ENCODE data around the gene KIF19. TPM values are rescaled to one million over a fixed set of nuclear protein-coding genes. Genes with fewer than 3 reads are reported as not detected.

Gene KIF19
- total and polyA plus RNA-seq, 2 donors (not counting 1 experiment from before 2014, with no cell fraction given), result not detected

DNA sequence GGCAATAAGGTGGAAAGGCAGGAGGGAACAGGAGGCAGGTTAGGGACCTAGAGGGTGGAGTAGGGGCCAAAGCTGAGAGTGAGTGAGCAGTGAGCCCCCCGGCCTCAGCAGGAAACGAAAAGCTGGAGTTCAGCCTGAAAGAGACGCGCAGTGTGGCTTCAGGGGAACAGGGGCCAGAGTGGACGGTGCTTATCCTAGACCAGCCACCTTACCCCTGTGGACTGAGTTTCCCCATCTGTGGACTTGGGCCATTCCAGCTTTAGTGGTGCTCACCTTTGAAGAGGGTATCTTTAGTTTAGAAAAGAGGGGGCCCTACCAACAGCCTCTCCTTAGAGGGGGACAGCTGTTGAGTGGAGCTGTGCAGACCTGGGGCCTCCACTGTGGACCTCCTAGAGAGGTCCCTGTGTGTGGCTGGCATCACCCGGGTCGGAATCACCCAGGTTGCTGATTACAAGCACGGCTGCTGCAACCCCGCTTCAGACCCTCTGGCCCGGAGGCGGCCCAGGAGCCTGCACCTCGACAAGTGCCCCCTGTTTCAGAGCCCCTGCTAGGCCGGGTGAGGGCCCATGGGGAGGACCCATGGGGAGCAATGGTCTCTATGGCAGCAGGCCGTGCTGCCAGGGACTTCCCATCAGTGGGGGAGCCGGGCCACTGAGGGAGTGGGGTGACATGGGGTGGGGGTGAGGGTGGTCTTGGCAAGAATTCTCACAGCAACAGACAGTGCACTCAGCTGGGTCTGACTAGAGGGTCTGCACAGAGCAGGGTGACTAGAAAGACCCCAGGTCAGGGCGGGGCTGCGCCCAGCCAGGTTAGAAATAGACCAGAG, 43.9 kb downstream of the KIF19 start:
- no peak overlapping the region for H3K27ac ChIP-seq (ENCODE audit: low read length in 2 of 2)
- no peaks in the 10 kb centered on the region for H4K20me1 ChIP-seq (ENCODE audit: control insufficient read depth, insufficient read depth, low read length, poor library complexity, severe bottlenecking)
- H3K79me2 ChIP-seq (ENCODE audit: control insufficient read depth, insufficient read depth, low read length), result no peaks in the 10 kb centered on the region
- H3K4me2 ChIP-seq (replicated peaks; ENCODE audit: low read depth, low read length, poor library complexity, severe bottlenecking), result peak overlapping the region; percentile 53
- ChIA-PET CTCF (interaction anchor here (0.6 to 6.7 kb wide), 14 partner anchors 10 to 366 kb away, joined by 3 to 65 read pairs (median 4); partner anchors contain the start of gene CD300LB), POLR2A (no interaction called here)
- 89% methylated on average over 15 of the region's 17 CpGs for WGBS (ENCODE audit: insufficient coverage)
- ATAC-seq (ENCODE audit: low read depth) (no peak), DNase-seq (no peak)
- intact Hi-C loops (cut with micrococcal nuclease), result loop anchor here (5.0 kb wide), 1 partner anchor 232 kb away; no protein-coding TSS in a partner anchor
- H3K4me1 Mint-ChIP-seq, result peaks cover 12% of the 10 kb centered on the region
- no peak overlapping the region for H3K4me3 ChIP-seq (ENCODE audit: control extremely low read depth in 1 of 5, extremely low read depth in 1 of 5, insufficient read depth in 1 of 5, low read depth in 2 of 5, low read length in 4 of 5)
- peaks cover 12 to 16% of the 10 kb centered on the region in 2 donors for H3K4me1 ChIP-seq (ENCODE audit: control insufficient read depth in 2 of 2, insufficient read depth in 2 of 2, low read length in 2 of 2)
- TF ChIP-seq, protein P1, sequence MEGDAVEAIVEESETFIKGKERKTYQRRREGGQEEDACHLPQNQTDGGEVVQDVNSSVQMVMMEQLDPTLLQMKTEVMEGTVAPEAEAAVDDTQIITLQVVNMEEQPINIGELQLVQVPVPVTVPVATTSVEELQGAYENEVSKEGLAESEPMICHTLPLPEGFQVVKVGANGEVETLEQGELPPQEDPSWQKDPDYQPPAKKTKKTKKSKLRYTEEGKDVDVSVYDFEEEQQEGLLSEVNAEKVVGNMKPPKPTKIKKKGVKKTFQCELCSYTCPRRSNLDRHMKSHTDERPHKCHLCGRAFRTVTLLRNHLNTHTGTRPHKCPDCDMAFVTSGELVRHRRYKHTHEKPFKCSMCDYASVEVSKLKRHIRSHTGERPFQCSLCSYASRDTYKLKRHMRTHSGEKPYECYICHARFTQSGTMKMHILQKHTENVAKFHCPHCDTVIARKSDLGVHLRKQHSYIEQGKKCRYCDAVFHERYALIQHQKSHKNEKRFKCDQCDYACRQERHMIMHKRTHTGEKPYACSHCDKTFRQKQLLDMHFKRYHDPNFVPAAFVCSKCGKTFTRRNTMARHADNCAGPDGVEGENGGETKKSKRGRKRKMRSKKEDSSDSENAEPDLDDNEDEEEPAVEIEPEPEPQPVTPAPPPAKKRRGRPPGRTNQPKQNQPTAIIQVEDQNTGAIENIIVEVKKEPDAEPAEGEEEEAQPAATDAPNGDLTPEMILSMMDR (IDR thresholded peaks at IDR 0.05), result no peak
- no peak for TF ChIP-seq EZH2 (IDR thresholded peaks at IDR 0.05; ENCODE audit: borderline replicate concordance, insufficient read depth, low read depth, low read length, poor library complexity, severe bottlenecking)
- H3K27me3 Mint-ChIP-seq, result peaks cover 15% of the 10 kb centered on the region
- H3K4me3 Mint-ChIP-seq, result no peak overlapping the region
- H3K9ac ChIP-seq (ENCODE audit: low read length), result no peak overlapping the region
- H3K36me3 ChIP-seq (replicated peaks in 1 of 2; ENCODE audit: control extremely low read depth in 1 of 2, control insufficient read depth in 1 of 2, extremely low read depth in 1 of 2, insufficient read depth in 2 of 2, low read length in 1 of 2), result no peaks in the 10 kb centered on the region
- no peaks in the 10 kb centered on the region for H3K9me3 Mint-ChIP-seq (ENCODE audit: insufficient read depth)
- H3K27ac Mint-ChIP-seq, result no peak overlapping the region
- H3K9me3 ChIP-seq (ENCODE audit: control extremely low read depth in 1 of 3, control insufficient read depth in 2 of 3, insufficient read depth in 1 of 3, low read length in 2 of 3), result no peaks in the 10 kb centered on the region
- H3K27me3 ChIP-seq (replicated peaks in 1 of 4; ENCODE audit: control extremely low read depth in 1 of 4, control insufficient read depth in 3 of 4, insufficient read depth in 4 of 4, low read length in 3 of 4), result peaks cover 0 to 29% (median 6%) of the 10 kb centered on the region in 4 experiments
- peak overlapping the region; percentile 34 for H2AFZ ChIP-seq (ENCODE audit: insufficient read depth, low read depth, low read length, poor library complexity, severe bottlenecking)

DNA sequence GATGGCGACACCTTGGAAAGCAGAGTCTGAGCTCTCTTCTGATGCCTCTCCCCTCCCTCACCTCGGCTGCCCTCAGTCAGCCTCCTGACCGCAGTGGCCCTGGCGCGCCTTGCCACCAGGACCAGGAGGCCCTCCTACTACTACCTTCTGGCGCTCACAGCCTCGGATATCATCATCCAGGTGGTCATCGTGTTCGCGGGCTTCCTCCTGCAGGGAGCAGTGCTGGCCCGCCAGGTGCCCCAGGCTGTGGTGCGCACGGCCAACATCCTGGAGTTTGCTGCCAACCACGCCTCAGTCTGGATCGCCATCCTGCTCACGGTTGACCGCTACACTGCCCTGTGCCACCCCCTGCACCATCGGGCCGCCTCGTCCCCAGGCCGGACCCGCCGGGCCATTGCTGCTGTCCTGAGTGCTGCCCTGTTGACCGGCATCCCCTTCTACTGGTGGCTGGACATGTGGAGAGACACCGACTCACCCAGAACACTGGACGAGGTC, 45.7 kb downstream of the KIF19 start:
- Mint-ChIP-seq H3K4me3 (no peak overlapping the region), H3K27me3 (peaks cover 14% of the 10 kb centered on the region), H3K4me1 (peaks cover 12% of the 10 kb centered on the region), H3K9me3 (ENCODE audit: insufficient read depth) (no peaks in the 10 kb centered on the region), H3K27ac (no peak overlapping the region)
- no peak for TF ChIP-seq EZH2 (IDR thresholded peaks at IDR 0.05; ENCODE audit: borderline replicate concordance, insufficient read depth, low read depth, low read length, poor library complexity, severe bottlenecking)
- TF ChIP-seq, protein P1 (IDR thresholded peaks at IDR 0.05), result no peak
- peaks cover 0 to 29% (median 6%) of the 10 kb centered on the region in 4 experiments for H3K27me3 ChIP-seq (replicated peaks in 1 of 4; ENCODE audit: control extremely low read depth in 1 of 4, control insufficient read depth in 3 of 4, insufficient read depth in 4 of 4, low read length in 3 of 4)
- DNase-seq (no peak), ATAC-seq (ENCODE audit: low read depth) (no peak)
- WGBS (ENCODE audit: insufficient coverage), result 93% methylated on average over 26 of the region's 26 CpGs
- no peak overlapping the region for H3K4me2 ChIP-seq (replicated peaks; ENCODE audit: low read depth, low read length, poor library complexity, severe bottlenecking)
- H2AFZ ChIP-seq (ENCODE audit: insufficient read depth, low read depth, low read length, poor library complexity, severe bottlenecking), result no peak overlapping the region
- H3K27ac ChIP-seq (ENCODE audit: low read length in 2 of 2), result no peak overlapping the region
- H3K36me3 ChIP-seq (replicated peaks in 1 of 2; ENCODE audit: control extremely low read depth in 1 of 2, control insufficient read depth in 1 of 2, extremely low read depth in 1 of 2, insufficient read depth in 2 of 2, low read length in 1 of 2), result no peaks in the 10 kb centered on the region
- POLR2A ChIA-PET, result no interaction called here
- H3K4me1 ChIP-seq (ENCODE audit: control insufficient read depth in 2 of 2, insufficient read depth in 2 of 2, low read length in 2 of 2), result peaks cover 12 to 16% of the 10 kb centered on the region in 2 donors
- no peaks in the 10 kb centered on the region for H3K79me2 ChIP-seq (ENCODE audit: control insufficient read depth, insufficient read depth, low read length)
- no peaks in the 10 kb centered on the region for H4K20me1 ChIP-seq (ENCODE audit: control insufficient read depth, insufficient read depth, low read length, poor library complexity, severe bottlenecking)
- CTCF ChIA-PET, result interaction anchor here (2.2 to 6.7 kb wide), 3 partner anchors 9 to 92 kb away, joined by 6 to 65 read pairs (median 41); no protein-coding TSS in a partner anchor
- intact Hi-C loops (cut with micrococcal nuclease), result no loop called here
- H3K4me3 ChIP-seq (ENCODE audit: control extremely low read depth in 1 of 5, extremely low read depth in 1 of 5, insufficient read depth in 1 of 5, low read depth in 2 of 5, low read length in 4 of 5), result no peak overlapping the region
- H3K9ac ChIP-seq (ENCODE audit: low read length), result no peak overlapping the region
- no peaks in the 10 kb centered on the region for H3K9me3 ChIP-seq (ENCODE audit: control extremely low read depth in 1 of 3, control insufficient read depth in 2 of 3, insufficient read depth in 1 of 3, low read length in 2 of 3)

All from B cell (primary cell).